Osteocyte (in vitro differentiated cells): ENCODE measurements around the gene NOTCH1. TPM values are rescaled to one million over a fixed set of nuclear protein-coding genes. Genes with fewer than 3 reads are reported as not detected.

Experiments
- DNase-seq: peaks from one replicate; pipeline ENCODE4 v3.0.0; 2021; ENCODE audit warnings: mixed read lengths; ENCODE audit not compliant: unreplicated experiment; ENCODE audit errors: extremely low spot score
- H3K27ac Mint-ChIP-seq: one replicate; pipeline ENCODE4 v1.8.0; 2021; ENCODE audit warnings: mild to moderate bottlenecking, mixed read lengths; ENCODE audit not compliant: unreplicated experiment
- H3K27me3 Mint-ChIP-seq: one replicate; pipeline ENCODE4 v1.8.0; 2021; ENCODE audit warnings: mixed read lengths; ENCODE audit not compliant: unreplicated experiment
- H3K36me3 Mint-ChIP-seq: one replicate; pipeline ENCODE4 v1.8.0; 2021; ENCODE audit warnings: mixed read lengths; ENCODE audit not compliant: unreplicated experiment
- H3K4me1 Mint-ChIP-seq: one replicate; pipeline ENCODE4 v1.8.0; 2021; ENCODE audit warnings: mixed read lengths; ENCODE audit not compliant: unreplicated experiment
- H3K4me3 Mint-ChIP-seq: one replicate; pipeline ENCODE4 v1.8.0; 2021; ENCODE audit warnings: mild to moderate bottlenecking, moderate library complexity, mixed read lengths; ENCODE audit not compliant: unreplicated experiment
- H3K9me3 Mint-ChIP-seq: one replicate; pipeline ENCODE4 v1.8.0; 2021; ENCODE audit warnings: mixed read lengths; ENCODE audit not compliant: unreplicated experiment
- total RNA-seq: library from RNA; stranded (reverse); gene quantifications from 2 replicates; pipeline ENCODE4 v1.2.1, GENCODE V29; 2021
- TF ChIP-seq, protein P1 (sequence below): fragments of 200-600 bp; sonication (generic); IDR thresholded peaks from 2 replicates; pipeline ENCODE4 v1.5.0; 2021; ENCODE audit warnings: antibody characterized with exemption, mild to moderate bottlenecking, moderate library complexity

Gene NOTCH1
- total RNA-seq, 1 donor from 2014 or later = 44.9 TPM

DNA sequence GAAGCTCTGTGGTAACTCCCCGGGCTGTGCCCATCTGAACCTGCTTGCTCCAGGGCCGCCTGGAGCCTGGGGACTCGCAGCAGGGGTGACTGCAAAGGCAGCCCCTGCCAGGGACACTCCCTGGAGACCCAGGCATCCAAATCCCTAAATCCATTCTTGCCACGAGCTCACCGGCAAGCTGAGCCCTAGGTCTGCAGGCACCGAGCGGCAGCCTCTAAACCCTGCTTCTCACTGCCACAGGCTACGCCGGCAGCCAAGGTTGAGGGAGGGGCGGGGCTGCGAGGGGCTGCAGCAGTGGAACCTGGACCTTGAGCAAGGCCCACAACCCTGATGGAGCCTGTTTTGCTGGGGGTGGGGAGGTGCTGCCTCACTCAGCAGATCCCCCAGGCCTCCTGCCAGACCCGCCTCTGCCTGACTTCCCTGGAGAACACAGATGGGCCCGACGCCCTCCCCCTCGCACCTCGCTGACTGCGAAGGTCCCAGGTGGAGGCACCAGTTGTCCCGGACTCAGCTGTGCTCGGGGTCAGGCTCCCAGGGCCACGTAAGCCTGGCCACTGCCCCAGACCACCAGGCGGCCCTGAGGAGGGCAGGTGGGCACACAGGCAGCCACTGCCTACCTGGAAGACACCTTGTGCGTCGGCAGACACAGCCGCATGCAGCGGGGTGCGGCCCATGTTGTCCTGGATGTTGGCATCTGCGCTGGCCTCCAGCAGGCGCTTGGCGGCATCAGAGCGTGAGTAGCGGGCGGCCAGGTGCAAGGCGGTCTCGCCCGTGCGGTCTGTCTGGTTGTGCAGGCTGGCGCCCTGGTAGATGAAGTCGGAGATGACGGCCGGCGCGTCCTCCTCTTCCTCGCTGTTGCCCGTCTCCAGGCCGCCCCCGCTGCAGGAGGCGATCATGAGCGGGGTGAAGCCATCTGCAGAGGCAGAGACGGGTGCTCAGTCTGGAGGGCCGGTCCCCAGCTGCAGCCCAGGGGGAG lies 45.6 kb downstream of the NOTCH1 start:
- Mint-ChIP-seq H3K27me3 (no peaks in the 10 kb centered on the region), H3K36me3 (peaks cover 21% of the 10 kb centered on the region), H3K27ac (no peak overlapping the region), H3K9me3 (no peaks in the 10 kb centered on the region), H3K4me1 (peaks cover 8% of the 10 kb centered on the region), H3K4me3 (no peak overlapping the region)
- no peak for DNase-seq
- TF ChIP-seq, protein P1, sequence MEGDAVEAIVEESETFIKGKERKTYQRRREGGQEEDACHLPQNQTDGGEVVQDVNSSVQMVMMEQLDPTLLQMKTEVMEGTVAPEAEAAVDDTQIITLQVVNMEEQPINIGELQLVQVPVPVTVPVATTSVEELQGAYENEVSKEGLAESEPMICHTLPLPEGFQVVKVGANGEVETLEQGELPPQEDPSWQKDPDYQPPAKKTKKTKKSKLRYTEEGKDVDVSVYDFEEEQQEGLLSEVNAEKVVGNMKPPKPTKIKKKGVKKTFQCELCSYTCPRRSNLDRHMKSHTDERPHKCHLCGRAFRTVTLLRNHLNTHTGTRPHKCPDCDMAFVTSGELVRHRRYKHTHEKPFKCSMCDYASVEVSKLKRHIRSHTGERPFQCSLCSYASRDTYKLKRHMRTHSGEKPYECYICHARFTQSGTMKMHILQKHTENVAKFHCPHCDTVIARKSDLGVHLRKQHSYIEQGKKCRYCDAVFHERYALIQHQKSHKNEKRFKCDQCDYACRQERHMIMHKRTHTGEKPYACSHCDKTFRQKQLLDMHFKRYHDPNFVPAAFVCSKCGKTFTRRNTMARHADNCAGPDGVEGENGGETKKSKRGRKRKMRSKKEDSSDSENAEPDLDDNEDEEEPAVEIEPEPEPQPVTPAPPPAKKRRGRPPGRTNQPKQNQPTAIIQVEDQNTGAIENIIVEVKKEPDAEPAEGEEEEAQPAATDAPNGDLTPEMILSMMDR = no peak

DNA sequence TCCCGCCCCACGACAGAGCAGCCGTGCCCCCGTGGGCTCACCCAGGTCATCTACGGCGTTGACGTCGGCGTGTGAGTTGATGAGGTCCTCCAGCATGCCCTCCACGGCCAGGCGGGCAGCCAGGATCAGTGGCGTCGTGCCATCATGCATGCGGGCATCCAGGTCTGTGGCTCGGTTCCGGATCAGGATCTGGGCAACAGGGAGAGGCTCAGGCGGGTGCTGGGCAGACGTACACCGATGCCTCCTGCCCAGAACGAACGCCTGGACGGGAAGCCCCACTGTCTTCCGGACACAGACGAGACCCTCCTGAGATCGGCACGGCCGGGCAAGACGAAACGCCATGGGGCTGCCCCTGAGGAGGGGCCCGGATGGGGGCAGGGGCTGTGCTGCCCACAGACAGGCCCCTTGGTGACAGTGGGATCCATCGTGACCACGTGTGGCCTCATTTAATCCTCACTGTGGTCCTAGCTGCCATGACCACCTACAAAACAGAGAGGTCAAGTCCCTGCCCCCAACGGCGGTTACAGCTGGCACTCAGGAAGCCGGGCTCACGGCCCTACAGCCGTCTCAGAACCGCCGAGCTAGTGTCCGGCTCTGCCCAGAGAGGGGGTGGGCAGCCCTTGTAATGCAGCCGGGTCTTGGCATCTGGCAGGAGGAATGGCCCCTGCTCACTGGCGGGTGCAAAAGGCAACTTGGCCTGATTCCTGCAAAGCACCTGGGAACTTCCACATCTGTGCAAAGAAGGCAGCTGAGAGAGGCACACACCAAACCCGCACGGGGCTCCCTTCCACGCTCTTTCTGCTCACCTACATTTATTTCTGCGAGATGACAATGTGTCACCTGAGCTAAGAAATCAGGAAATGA lies 46.5 kb downstream of the NOTCH1 start:
- Mint-ChIP-seq H3K4me1 (peaks cover 7% of the 10 kb centered on the region), H3K9me3 (no peaks in the 10 kb centered on the region), H3K4me3 (no peak overlapping the region), H3K27me3 (no peaks in the 10 kb centered on the region), H3K36me3 (peaks cover 21% of the 10 kb centered on the region), H3K27ac (no peak overlapping the region)
- TF ChIP-seq, protein P1 = no peak
- DNase-seq = no peak

DNA sequence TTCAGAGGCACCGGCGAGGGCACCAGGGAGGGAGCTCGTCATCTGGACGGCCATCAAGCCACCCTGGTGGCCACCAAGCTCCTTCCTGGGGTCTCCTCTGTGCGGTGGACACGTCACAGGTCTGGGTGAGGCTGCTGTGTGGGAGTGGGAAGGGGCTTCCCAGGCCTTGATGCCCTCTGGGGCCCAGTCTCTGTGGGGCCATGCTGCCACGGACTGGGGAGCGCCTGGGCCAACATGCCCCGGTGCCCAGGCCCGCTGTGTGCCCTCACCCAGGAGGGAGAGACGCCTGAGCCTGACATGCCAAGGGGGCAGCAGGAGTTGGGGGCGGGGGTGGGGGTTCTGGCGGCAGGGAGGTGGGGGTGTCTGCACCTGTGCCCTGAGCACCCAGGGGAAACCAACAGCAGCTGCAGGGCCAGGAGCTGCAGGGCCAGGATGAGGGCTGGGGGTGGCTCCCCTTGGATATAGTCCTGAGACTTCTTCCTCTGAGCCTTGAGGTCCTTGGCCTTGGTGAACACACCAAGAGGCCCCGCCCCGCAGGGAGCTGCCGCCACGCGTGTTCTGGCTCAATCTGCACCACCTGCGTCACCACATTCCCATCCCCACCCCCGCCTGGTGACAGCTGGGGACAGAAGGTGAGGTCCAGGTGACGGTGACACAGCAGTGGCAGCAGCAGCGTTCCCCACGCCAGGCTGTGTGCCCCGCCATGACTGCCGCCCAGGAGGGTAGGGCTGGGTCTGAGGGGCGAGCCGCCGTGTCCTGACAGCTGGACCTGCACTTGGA lies 47.7 kb downstream of the NOTCH1 start:
- no peak for DNase-seq
- Mint-ChIP-seq H3K27ac (no peak overlapping the region), H3K9me3 (no peaks in the 10 kb centered on the region), H3K27me3 (no peaks in the 10 kb centered on the region), H3K36me3 (peaks cover 20% of the 10 kb centered on the region), H3K4me3 (no peak overlapping the region), H3K4me1 (no peaks in the 10 kb centered on the region)
- TF ChIP-seq, protein P1 = no peak

DNA sequence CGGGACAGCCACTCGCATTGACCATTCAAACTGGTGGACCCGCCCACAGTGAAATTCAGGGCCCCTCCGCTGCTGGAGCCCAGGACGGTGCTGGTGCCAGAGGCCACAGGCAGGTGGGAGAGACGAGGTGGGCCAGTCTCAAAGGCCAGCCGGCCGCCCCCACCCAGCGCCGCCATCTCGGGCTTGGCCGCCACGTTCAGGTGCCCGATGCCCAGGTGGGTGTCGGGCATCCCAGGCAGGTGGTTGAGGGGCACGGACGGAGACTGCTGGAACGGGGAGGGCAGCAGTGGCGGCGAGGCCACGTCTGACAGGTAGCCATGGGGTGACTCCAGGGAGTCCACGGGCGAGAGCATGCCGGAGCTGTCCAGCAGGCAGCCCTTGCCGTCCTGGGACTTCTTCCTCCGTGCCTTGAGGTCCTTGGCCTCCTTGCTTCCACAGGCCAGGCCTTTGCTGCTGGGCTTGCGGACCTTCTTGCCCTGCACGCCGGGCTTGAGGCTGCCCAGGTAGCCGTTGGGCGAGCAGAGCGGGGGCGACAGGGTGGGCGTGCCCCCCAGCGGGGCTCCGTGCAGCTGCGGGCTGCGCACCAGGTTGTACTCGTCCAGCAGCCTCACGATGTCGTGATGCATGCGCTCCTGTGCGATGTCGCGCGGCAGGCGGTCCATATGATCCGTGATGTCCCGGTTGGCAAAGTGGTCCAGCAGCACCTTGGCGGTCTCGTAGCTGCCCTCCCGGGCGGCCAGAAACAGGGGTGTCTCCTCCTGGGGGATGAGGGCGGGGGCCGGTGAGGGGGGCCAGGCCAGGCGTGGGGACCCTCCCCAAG lies 48.8 kb downstream of the NOTCH1 start:
- Mint-ChIP-seq H3K27ac (no peak overlapping the region), H3K36me3 (peaks cover 16% of the 10 kb centered on the region), H3K4me3 (no peak overlapping the region), H3K4me1 (no peaks in the 10 kb centered on the region), H3K27me3 (no peaks in the 10 kb centered on the region), H3K9me3 (no peaks in the 10 kb centered on the region)
- TF ChIP-seq, protein P1 = no peak
- DNase-seq = no peak
